ENCODE results near the gene RBFA. TPM values are rescaled to one million over a fixed set of nuclear protein-coding genes. Genes with fewer than 3 reads are reported as not detected.

RBFA gene
- total RNA-seq, 1 donor from 2014 or later: 26.2 TPM

DNA sequence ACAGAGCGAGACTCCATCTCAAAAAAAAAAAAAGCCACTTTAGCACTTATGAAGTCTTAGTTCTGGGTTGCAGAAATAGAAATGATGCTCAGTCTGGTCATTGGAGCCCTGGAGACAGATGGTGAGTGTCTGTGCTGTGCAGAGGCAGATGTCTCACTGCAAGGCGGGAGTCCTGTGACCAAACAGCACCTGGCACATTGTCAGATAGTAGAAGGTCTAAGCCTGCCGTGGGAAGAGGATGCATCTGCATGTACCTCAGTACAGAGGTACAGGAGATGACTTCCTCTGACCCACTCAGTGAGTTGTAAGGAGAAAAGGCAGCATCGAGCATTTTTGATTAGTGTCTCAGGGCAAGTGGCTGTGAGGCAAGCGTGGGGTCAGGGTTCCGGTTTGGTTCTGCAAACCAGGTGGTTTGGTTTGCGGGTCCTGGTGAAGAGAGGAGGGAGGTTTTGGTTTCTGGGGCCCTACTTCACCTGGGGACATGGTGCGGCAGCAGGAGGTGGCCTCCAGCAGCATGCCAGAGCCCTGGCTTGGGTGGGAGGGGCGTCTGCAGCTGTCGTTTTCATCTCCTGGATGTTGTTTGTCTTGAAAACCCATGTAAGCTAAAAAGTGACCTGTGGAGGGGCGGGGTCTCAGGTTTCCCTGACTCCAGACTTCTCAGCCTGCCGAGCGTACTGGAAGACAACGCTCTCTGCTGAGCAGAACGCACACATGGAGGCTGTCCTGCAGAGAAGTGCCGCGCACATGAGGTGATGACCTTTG, 3.8 kb downstream of the RBFA start:
- no peak overlapping the region for H3K27ac Mint-ChIP-seq (ENCODE audit: unreplicated experiment)
- H3K4me1 Mint-ChIP-seq (ENCODE audit: unreplicated experiment): peaks cover 23% of the 10 kb centered on the region
- peaks cover 21% of the 10 kb centered on the region for H3K36me3 Mint-ChIP-seq (ENCODE audit: unreplicated experiment)
- H3K27me3 Mint-ChIP-seq (ENCODE audit: unreplicated experiment): no peaks in the 10 kb centered on the region
- DNase-seq (ENCODE audit: extremely low spot score, unreplicated experiment): no peak
- TF ChIP-seq, protein P1, sequence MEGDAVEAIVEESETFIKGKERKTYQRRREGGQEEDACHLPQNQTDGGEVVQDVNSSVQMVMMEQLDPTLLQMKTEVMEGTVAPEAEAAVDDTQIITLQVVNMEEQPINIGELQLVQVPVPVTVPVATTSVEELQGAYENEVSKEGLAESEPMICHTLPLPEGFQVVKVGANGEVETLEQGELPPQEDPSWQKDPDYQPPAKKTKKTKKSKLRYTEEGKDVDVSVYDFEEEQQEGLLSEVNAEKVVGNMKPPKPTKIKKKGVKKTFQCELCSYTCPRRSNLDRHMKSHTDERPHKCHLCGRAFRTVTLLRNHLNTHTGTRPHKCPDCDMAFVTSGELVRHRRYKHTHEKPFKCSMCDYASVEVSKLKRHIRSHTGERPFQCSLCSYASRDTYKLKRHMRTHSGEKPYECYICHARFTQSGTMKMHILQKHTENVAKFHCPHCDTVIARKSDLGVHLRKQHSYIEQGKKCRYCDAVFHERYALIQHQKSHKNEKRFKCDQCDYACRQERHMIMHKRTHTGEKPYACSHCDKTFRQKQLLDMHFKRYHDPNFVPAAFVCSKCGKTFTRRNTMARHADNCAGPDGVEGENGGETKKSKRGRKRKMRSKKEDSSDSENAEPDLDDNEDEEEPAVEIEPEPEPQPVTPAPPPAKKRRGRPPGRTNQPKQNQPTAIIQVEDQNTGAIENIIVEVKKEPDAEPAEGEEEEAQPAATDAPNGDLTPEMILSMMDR (IDR thresholded peaks at IDR 0.05): no peak
- H3K9me3 Mint-ChIP-seq (ENCODE audit: unreplicated experiment): no peaks in the 10 kb centered on the region
- no peak overlapping the region for H3K4me3 Mint-ChIP-seq (ENCODE audit: unreplicated experiment)

DNA sequence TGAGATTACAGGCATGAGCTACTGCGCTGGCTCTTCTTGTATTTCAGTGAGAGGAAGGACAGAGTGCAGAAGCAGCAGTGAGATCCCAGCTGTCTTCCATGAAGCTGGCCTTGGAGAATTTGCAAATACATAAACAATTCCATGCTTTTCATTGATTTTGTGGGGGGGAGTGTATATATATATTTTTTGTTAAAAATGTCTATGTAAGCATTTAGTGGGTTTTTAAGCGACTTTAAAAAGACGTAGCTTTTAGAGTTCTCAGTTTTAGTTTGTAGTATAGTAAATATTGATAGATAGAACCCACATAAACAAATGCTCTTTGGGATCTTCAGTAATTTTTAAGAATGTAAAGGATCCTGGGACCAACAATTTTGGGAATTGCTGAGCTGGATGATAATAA, 6.3 kb downstream of the RBFA start:
- H3K4me1 Mint-ChIP-seq (ENCODE audit: unreplicated experiment): peaks cover 10% of the 10 kb centered on the region
- no peak overlapping the region for H3K4me3 Mint-ChIP-seq (ENCODE audit: unreplicated experiment)
- DNase-seq (ENCODE audit: extremely low spot score, unreplicated experiment): no peak
- no peaks in the 10 kb centered on the region for H3K27me3 Mint-ChIP-seq (ENCODE audit: unreplicated experiment)
- no peak overlapping the region for H3K27ac Mint-ChIP-seq (ENCODE audit: unreplicated experiment)
- H3K36me3 Mint-ChIP-seq (ENCODE audit: unreplicated experiment): peaks cover 33% of the 10 kb centered on the region
- H3K9me3 Mint-ChIP-seq (ENCODE audit: unreplicated experiment): no peaks in the 10 kb centered on the region
- TF ChIP-seq, protein P1 (IDR thresholded peaks at IDR 0.05): no peak

DNA sequence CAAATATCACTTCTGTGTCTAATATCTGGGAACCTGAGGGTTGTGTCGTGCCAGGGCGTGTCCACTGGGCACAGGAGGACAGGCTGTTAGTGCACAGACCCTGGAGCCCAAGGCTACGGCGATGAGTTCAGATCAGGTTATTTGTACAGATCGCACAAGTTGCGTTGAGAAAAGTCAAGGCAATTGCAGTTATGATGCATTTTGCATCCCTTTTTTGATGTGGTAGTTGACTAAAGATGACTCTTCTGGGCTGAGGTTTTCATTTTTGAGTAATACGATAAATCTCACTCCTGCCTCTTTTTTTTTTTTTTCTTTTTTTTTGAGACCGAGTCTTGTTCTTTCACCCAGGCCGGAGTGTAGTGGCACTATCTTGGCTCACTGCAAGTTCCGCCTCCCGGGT, 7.2 kb downstream of the RBFA start:
- H3K36me3 Mint-ChIP-seq (ENCODE audit: unreplicated experiment): peaks cover 38% of the 10 kb centered on the region
- TF ChIP-seq, protein P1 (IDR thresholded peaks at IDR 0.05): no peak
- H3K27me3 Mint-ChIP-seq (ENCODE audit: unreplicated experiment): no peaks in the 10 kb centered on the region
- no peaks in the 10 kb centered on the region for H3K9me3 Mint-ChIP-seq (ENCODE audit: unreplicated experiment)
- no peak overlapping the region for H3K27ac Mint-ChIP-seq (ENCODE audit: unreplicated experiment)
- no peak overlapping the region for H3K4me3 Mint-ChIP-seq (ENCODE audit: unreplicated experiment)
- DNase-seq (ENCODE audit: extremely low spot score, unreplicated experiment): no peak
- H3K4me1 Mint-ChIP-seq (ENCODE audit: unreplicated experiment): peaks cover 1% of the 10 kb centered on the region

DNA sequence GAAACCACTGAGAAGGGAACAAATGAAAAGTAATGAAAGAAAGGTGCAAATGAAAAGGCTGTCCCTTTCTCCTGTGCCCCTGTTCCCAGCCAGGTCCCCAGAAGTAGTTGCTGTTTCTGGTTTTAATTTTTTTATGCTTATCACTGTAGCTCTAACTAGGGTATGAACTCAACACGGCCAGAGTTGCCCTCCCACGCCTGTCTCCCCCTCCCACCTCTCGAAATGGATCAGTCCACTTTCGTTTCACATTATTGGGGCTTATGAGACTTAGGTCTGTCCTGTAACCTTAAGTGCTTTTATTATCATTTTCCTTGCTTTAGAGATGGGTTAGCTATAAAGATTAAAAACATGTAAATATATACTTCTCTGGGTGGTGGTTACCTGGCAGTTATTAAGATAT, 8.6 kb downstream of the RBFA start:
- Mint-ChIP-seq H3K27me3 (ENCODE audit: unreplicated experiment) (no peaks in the 10 kb centered on the region), H3K27ac (ENCODE audit: unreplicated experiment) (no peak overlapping the region), H3K4me3 (ENCODE audit: unreplicated experiment) (no peak overlapping the region), H3K4me1 (ENCODE audit: unreplicated experiment) (no peaks in the 10 kb centered on the region), H3K9me3 (ENCODE audit: unreplicated experiment) (no peaks in the 10 kb centered on the region), H3K36me3 (ENCODE audit: unreplicated experiment) (peaks cover 41% of the 10 kb centered on the region)
- DNase-seq (ENCODE audit: extremely low spot score, unreplicated experiment): no peak
- TF ChIP-seq, protein P1 (IDR thresholded peaks at IDR 0.05): no peak

DNA sequence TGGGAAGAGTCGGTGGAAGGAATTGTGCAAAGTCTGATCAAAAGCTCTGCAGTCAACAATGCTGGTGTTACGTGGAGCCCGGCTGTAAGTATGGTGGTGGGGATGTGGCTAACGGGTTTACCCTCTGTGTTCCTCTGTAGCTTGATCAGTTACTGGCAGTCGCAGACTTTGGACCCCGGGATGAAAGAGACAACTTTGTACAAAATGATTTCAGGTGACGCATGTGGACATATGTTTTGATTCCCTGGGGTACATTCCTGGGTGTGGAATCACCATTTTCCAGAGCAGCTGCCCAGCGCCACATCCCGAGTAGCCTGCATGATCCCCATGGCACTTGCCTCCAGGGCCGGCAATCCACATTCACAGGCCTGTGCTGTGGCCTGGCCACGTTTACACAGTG, 9.8 kb downstream of the RBFA start:
- H3K9me3 Mint-ChIP-seq (ENCODE audit: unreplicated experiment): no peaks in the 10 kb centered on the region
- H3K27me3 Mint-ChIP-seq (ENCODE audit: unreplicated experiment): no peaks in the 10 kb centered on the region
- H3K27ac Mint-ChIP-seq (ENCODE audit: unreplicated experiment): no peak overlapping the region
- DNase-seq (ENCODE audit: extremely low spot score, unreplicated experiment): no peak
- peaks cover 38% of the 10 kb centered on the region for H3K36me3 Mint-ChIP-seq (ENCODE audit: unreplicated experiment)
- no peaks in the 10 kb centered on the region for H3K4me1 Mint-ChIP-seq (ENCODE audit: unreplicated experiment)
- TF ChIP-seq, protein P1 (IDR thresholded peaks at IDR 0.05): no peak
- H3K4me3 Mint-ChIP-seq (ENCODE audit: unreplicated experiment): no peak overlapping the region
